NCI-H187 treated with DMSO at 0.1 percent for 48 hours (cell line): ENCODE data around the gene FAM170B.

Experiments used
- DNase-seq: peaks from one replicate; lab custom pipeline; 2025; lab: John Stamatoyannopoulos, UW

The FAM170B gene

DNA sequence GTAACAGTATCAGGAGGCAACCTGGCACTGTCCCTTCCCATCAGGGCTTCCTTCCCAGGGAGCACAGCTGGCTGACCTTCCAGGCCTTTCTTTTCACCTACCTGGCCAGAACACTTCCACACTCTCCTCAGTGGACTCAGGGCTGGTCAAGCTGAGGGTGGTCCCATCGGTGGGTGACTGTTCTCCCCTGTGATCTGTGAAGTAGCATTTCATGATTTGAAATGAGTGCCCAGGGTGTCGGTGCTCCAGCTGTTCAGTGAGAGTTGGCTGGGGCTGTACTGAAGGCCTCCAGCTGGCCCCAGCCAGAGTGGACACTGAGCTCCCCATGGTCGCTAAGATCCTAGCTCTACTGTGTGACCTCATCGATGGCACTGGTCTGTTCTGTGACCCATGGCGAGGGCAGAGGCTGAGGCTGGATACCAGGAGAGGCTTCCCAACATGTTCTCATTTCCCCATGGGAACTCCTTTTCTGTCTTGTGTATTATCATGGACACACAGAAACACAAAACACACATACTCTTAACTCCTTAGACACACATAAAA is at the start of gene FAM170B:
FAM170B (minus strand) TSS at position 316 of the 543 bp plus-strand sequence; CDS start at position 213, 103 bp downstream.
- DNase-seq: no peak

DNA sequence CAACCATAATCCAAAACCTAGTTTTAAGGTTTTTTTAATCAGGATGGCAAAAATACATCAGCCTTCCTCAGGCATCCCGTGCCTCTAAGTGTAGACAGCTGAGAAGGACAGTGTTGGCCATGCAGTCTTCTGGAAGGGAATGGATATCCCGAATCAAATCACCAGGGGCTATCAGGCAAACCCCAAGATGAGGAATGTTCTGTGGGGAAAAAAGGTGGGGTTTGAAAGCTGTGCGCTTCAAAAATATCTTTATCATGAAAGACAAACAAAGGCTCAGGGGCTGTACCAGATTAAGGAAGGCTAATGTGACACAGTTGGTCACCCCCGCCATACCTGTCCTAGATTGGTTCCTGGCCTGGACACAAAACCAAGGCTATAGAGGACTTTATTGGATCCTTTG is 49.0 kb upstream of the FAM170B start:
- no peak for DNase-seq

DNA sequence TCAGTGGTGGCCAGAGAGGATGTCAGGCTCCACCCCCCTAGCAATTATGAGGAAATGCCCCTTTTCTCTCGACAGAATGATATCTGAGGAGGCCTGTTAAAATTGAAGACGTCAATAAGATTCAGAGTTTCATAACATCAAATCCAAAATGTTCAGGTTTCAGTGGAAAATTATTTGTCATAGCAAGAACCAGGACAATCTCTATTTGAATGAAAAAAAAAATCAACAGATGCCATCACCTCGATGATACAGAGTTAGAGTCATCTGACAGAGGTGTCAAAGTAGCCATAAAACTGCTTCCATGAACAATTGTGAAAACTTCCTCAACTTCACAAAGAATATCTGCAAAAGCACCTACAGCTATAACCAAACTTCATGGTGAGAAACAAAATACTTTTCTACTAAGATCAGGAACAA is 46.6 kb upstream of the FAM170B start:
- no peak for DNase-seq

DNA sequence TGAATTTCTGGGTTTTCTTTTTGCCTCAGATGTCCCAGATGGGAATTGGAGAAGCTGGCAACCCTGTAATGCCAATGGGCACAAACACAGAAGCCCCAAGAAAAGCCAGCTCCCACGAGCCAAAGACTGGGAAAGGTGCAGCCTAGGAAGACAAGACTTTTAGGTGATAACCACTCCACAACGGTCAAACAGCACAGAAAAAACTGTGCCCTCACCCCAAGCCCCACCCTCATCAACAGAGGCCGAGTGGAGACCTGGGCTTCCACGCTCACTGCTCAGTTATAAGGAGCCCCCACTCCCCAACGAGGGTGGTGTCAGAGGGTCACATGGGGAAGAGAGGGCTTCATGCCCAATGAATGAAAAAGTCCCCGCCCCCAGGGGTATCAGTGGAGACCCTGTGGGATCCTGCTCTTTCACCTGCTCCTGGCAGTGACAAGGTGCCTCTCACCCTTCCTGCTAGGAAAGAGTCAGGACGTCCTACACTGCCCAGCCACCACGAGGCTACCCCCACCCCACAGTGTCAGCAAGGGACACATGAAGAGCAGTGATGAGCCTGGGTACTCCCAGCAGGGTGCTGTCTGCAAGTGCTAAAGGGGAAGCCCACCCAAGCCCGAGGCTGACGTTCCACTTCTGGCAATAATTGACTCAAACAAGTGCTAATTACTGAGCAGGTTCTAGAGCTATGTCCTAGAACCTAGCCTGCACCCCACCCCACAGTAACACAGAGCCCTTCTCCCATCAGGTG is 46.0 kb upstream of the FAM170B start:
- no peak for DNase-seq

DNA sequence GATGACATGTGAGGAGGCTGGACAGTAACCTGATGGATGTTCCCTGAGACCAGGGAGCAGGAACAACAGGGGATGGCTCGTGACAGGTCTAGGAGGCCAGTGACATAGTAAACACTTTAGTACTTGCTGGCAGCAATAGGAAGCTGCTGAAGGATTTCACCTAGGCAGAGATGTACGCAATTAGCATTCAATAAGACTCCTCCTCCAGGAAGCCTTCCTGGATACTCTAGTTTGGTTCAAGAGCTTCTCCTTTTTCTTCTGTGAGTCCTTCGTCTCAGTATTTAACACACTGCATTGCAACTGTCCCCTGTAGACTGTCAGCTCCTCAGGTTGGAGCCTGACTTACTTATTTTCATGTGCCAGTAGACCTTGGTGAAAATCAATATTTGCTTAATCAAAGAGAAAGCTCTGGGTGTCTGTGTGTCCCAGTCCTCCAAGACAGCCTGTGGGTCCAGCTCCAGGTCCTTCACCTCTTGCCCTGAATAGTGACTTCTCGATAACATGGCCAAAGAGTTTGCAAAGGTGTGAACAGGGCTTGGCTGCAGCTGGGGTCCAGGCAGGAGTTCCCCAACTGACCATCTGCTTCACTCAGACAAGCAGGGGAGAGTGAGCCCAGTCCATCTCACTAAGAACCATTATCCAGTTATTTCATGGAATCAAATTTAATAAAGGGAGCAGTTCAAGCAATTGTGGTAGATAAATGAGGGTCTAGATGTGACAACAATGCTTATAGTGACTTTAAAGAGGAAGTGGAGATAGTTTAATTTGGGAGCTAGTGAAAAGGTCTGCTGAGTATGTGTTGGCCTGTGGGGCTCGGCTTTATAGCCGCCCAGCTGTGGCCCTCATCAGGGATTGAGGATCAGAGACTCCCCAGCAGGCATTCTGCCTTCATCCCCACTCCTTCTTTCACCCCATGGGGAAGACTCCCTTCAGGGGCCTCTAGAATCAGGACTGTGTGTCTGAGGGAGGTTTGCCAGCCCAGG is 45.0 kb upstream of the FAM170B start:
- no peak for DNase-seq

DNA sequence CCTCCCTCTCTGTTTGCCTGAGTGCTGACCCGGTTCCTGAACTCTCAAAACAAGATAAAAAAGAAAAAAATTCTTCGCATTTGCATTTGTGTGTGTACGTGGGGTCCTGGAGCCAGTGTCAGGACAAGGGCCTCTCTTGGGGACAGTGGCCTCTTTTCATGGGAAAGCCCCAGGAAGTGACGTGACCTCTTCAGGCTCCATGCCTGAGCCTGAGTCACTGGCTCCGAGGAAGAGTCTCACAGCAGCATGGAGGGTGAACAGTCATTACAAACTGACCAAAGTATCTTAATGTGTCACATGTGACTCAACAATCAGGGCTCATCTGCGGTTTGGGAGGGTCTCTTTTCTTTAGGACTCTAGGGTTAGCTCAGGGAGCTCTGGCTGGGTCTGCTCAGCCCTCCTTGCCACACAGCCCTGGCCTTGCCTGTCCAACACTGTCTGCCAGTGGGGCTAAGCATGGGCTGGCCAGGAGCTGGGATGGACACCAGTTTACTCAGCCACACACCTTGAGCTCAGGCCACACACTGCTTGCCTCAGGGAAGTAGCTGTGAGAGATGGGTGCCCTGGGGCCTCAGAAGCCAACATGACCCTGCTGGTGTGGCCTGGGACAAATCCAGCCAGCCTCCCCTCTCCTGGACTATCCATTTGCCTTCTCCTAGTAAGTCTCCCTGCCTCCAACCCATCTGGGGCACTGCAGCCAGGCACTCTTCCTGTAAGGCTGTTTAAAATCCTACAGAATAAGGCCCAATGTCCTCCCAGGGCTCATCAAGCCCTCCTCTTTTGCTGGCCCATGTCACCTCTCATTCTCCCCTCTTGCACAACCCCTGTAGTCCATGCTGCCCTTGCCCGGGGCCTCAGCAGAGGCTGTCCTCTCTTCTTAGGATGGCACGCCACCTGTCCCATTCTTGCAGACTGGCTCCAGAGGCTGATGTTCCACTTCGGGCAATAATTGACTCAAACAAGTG is 43.9 kb upstream of the FAM170B start:
- no peak for DNase-seq

DNA sequence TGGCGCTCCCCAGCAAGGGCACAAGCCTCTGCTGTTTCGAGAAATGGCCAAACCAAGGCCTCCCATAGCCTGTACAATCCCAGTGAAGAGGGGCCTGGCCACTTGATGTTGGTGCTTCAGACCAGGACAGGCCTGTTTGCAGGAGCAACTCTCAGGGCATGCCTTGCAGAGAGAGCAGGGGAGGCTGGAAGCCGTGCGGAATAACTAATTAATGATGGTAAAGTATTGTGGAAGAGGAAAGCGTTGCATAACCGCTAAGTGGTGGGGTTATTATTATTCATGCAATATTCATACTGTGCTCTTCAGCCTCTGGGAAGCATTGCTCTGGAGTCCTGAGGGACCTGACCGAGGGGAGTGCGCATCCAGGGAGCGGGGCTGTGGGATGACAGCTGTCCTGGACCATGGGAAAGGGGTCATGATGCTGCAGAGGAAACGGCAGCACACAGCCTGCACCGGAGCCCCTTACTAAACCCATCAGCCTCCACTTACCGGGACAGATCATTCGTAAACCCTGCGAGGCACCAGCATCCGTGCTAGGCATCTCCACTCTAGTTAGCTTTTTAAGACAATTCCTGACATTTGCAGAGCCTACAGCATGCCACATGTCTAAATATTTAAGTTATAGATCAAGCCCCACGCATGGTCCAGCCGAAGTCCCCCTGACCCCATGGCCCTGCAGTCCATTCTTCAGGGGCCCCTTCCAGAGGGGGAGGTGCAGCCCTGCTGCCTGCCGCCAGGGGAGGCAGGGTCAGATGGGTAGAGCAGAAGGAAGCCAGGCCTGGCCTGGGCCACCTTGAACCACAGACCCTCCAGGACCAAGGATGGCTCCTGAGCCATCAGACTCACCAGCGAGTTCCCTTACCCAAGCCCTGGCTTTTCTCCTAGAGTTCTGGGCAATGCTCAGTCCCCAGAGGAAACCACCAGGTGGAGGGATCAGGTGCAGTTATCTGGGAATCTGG is 42.8 kb upstream of the FAM170B start:
- no peak for DNase-seq

DNA sequence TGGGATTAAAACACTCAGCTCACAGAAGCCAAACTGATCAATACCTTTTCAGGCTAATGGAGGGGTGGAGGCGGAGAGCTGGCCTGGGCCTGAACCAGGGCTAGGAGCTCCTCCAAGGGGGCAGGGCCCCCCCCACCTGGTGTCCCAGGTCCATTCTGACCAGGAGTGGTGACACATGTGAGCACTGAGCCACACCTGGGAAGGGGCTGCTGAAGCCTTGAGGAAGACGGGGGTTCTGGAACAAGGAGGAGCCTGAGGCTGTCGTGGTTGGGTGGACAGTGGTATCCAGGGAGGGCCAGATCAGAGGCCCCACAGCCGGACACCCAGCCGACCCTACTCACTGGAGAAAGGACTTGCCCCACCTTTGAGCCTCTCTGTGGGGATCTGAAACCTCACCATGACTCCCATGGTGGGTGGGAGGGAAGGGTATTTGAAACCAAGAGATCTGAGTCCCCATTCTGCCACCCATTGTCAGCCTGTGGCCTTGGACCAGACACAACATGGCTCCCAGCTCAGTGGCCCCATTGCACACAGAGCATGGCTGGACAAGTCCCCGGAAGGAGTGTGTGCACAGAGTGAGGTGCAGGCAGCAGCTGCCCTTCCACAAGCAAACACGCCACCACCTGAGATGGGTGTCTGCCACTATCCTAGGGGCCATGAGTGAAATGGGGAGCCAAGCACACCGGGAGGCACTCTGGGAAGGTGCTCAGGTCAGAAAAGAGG is 41.9 kb upstream of the FAM170B start:
- no peak for DNase-seq

DNA sequence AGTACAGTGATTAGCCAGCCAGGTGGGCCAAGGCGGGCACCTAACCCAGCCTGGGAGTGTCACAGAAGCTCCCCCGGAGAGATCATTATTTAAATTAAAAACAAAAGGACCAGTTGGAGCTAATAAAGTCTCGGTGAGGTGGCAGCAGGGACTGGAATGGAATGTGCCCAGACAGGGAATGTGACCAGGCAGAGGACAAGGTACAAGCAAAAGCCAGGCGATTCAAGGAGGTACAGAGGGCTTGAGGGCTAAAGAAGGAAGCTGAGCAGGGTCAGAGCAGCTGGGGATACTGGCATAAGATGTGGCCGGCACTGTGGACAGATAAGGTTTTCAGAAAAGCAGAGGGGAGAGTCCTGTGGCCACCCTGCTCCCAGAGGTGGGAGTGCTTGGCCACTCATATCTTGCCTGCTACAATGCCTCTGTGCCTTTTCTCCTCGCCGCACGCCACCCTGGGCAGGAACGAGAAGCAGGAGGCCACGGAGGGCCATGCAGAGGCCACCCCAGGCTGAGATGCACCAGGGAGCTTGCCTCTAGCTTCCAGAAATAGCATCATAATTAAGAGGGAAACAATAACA is 41.2 kb upstream of the FAM170B start:
- DNase-seq: no peak

DNA sequence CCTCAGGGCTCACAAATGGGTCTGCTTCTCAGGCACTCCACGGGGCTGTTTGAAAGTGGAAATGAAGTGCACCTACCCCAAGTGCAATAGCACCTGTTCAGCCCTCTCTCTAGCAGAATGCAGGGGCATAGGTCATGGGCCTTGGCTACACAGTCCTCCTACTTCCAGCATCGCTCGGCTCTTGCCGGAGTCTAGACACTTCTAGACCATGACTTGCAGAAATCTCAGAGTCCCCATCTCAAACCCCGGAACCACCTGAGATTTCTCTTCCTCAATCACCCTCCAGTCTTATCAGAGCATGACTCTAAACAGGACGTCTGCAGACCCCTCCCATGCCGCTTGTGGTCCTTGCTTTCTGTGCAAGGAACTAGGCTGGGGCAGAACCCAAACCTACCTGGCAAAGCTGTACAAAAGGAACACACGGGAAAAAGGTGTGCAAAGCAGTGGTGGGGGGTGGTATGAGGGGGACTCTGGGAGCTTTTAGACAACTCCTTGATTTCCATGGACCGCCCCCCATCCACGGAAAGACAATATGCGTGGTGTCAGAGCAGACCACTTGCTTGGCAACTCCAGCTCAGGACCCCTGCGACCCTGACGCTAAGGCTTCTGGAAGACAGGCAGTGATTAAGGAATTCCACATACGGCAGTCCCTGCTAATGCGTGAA is 40.6 kb upstream of the FAM170B start:
- DNase-seq: no peak

DNA sequence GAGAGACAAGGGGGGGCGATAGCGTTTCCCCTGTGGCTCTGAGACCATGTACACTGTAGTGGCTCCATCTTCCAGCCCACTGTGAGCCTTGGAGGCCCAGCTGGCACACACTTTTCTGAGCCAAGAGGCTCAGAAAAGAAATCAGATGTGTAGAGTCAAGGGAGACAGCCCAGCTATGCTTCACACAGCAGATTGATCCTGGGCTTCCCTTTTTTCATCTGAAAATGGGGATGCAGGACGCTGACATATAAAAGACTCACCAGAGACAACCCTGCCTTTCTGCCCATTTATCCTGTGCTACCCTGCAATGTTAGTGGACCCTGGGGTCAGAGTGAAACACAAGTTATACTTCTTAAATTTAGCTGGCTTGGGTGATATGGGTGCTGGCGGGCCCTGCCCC is 40.0 kb upstream of the FAM170B start:
- DNase-seq: no peak

DNA sequence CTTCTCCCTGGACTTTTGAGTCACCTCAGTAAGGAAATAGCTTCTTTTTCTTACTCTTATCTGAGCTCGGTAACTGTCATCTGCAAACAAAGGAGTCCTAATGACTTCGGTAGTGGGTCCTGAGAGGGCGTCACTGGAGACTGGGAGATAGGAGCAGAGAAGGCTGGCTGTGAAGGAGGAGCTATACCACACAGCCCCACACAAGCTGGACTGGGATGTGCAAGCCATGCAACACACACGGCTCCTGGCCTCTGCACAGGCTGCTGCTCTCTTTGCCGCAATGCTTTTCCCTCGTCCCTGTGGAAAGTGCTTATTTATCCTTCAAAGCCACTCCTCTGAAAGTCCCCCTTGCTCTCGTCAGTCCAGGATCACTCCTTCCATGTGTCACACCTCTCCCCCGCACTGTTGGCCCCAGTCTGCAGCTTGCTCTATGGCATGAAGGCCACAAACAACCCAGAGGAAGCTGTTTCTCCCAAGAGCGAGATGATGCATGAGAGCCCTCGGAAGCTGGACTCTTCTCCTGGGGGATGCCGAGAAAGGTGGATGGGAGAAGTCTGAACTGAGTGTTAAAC is 39.5 kb upstream of the FAM170B start:
- no peak for DNase-seq

DNA sequence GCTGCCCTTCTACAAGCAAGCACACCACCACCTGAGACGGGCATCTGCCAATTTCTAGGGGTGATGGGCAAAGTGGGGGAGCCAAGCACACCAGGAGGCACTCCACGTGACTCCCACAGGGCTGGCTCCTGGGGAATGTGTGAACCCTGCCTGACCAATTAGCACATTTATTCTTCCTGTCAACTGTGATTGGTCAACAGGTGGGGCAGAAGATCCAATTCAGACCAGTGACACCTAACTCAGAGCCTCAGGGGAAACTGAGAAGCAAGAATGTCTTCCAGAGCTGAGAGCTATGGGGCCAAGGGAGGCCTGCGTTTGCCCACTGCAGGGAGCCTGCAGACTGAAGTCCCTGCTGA is 38.9 kb upstream of the FAM170B start:
- DNase-seq: no peak

DNA sequence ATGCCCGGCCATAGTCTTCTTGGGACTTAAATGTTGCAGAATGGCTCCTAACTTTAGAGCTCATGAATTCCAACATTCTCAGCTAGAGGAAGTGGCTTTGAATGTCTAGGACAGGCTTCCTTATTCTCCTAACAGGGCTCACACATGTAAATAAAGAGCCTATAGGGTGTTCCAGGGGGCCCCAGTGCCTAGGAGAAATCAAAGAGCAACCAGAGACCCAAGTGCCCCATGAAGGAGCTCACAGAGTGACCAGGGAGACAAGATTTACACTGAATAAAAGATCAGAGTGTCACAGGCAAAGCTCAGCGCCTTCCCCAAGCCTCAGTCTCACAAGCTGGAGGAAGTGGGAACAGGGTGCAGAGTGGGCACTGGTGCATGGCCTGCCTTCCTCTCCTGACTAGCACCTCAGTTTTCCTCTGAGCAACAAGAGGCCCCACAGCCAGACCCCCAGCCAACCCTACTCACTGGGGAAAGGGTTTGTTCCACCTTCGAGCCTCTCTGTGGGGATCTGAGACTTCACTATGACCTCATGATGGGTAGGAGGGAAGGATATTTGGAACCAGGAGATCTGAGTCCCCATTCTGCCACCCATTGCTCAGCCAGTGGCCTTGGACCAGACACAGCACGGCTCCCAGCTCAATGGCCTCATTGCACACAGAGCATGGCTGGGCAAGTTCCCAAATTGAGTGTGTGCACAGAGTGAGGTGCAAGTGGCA is 38.4 kb upstream of the FAM170B start:
- DNase-seq: no peak

DNA sequence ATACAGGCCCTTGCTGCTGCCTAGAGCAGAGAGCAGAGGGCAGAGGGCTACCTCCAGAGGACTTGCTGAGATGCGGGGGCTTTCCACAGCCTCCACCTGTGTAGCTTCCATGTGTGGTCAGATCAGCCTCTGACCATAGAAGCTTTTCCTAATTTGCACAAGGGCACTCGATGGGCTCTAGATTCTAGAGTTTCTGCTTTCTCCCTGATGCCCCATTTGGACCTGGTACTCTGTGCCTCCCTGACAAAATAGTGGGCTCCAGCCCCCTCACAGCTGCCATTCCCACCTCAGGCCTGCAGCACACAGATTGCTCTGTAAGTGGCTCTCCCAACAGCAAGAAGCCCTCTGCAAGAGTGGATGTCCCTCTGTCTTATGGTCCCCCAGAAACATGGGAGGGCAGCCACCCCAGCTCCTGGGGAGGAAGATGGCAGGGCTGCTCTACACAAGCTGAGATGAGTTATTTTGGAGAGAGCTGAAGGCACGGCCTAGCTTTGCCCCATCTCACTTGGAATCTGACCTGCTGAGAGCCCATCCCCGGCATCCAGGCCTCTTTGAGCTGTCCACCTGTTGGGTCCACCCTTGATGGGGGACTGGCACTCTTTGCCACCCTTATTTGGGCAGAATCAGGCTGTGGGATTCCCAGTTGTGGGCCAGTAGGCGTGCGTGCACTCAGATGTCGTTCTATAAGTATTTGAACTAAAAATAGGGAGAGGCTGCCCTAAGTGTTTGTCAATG is 37.7 kb upstream of the FAM170B start:
- no peak for DNase-seq

DNA sequence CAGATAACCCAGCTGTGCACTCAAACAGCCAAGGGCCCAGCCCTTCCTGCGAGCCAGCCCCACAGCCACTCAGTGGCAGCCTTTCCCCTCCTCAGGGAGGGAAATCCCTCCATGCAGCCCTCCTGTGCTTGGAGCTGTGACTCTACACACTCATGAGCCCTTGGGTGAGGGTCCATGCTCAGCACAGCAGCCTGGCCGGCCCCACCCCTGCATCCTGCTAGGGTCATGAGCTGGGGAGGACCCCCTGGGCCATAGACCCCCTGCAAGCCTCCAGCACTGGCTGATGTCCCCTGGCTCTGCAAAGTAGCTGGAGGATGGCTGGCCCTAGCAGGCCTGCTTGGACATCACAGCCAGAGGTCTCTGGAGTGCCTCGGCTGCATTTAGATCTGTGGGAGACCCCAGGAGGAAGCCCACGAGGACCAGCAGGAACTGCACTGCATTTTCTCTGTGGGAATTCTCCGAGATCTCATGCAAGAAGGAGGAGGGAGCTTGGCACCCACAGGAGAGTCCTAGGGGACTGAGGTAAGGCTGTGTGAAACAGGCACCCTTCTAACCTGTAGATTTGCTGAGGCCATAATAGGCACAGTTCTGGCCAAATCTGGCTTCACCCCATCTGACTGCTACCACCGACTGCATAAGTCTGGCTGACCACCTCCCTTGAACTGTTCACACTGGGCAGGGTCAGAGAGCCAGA is 37.0 kb upstream of the FAM170B start:
- no peak for DNase-seq

DNA sequence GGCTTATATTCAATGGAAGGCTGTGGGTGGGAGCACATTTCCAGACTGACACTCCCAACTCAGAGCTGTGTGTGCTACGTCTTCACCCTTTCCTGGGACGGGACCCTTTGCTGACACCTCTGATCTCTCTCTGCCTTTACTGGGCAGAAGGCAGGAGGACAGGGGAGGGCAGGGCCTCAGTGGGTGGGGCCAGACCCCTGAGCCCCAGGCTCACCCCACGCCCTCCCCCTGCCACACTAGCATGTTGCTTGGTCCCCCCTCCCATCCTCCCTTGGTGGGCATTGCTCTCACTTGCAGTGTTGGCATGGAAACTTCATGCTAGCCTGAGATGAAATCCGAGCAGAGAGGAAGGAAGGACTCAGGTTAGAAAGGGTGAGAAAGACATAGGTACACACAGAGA is 36.0 kb upstream of the FAM170B start:
- no peak for DNase-seq
